ENCODE results near the gene PHLDA1. TPM values are rescaled to one million over a fixed set of nuclear protein-coding genes. Genes with fewer than 3 reads are reported as not detected.

The PHLDA1 gene
- 10 to 100 TPM; 68.5 to 95.6 TPM for total RNA-seq

GRCh38 chr12:76031414-76032042 lies at the start of gene PHLDA1:
PHLDA1 (minus strand) TSS chr12:76031776.

Other genes starting within 250 kb of the PHLDA1 start
- 100 to 1,000 TPM in 1 of 2 donors, 10 to 100 TPM in 1; 66.4 to 111 TPM for gene NAP1L1, start 52.9 kb upstream of the PHLDA1 start, total RNA-seq

All from melanocyte of skin (primary cell).